ENCODE results near the gene IPO13. TPM values are rescaled to one million over a fixed set of nuclear protein-coding genes. Genes with fewer than 3 reads are reported as not detected.

The IPO13 gene
- total RNA-seq, 1 experiment from 2014 or later: 33.7 TPM

DNA sequence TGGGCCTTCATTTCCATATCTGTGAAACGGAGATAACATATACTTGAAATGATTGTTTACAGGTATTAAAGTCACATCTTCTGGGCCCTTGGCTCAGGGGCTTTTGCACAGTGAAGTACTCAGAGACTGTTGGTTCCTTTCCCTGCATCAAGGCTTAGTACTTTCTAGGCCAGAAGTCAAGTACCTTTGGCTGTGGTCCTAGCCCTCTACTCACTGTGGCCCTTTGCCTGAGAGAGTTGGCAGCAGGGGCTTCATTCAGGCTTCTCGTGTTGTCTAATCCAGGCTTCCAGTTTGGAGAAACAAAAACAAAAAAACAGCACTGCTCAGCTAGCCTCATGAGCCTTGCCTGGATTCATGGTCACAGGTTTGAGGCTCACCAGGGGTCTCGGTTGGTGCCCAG lies 14.9 kb downstream of the IPO13 start:
- ATAC-seq (no peak), DNase-seq (no peak)
- Histone ChIP-seq H3K9me2 (replicated peaks; ENCODE audit: low read length) (no peaks in the 10 kb centered on the region), H3K27me3 (ENCODE audit: low read length) (no peaks in the 10 kb centered on the region), H3K9ac (ENCODE audit: low read length) (no peak overlapping the region), H3K9me3 (ENCODE audit: low read length) (no peaks in the 10 kb centered on the region), H3K4me2 (ENCODE audit: low read length) (no peak overlapping the region), H2AFZ (ENCODE audit: low read length) (no peak overlapping the region), H4K20me1 (ENCODE audit: low read length) (no peaks in the 10 kb centered on the region), H3K79me2 (ENCODE audit: low read length) (no peaks in the 10 kb centered on the region), H3F3A (ENCODE audit: low read length, unreplicated experiment) (no peaks in the 10 kb centered on the region), H3K36me3 (ENCODE audit: low read depth, low read length) (peaks cover 8% of the 10 kb centered on the region; the same call in 1 of the 2 replicates), H3K4me1 (ENCODE audit: insufficient read depth, low read length) (no peaks in the 10 kb centered on the region), H3K27ac (ENCODE audit: low read length) (no peak overlapping the region), H3K4me3 (ENCODE audit: low read length) (no peak overlapping the region)
- POLR2A ChIA-PET (ENCODE audit: unreplicated experiment): no interaction called here
- CTCF ChIA-PET: no interaction called here
- intact Hi-C loops (cut with micrococcal nuclease): no loop called here
- BruUV-seq (replicated peaks): no TSS peak
- no peak for TF ChIP-seq EZH2phosphoT487 (IDR thresholded peaks at IDR 0.05; ENCODE audit: borderline replicate concordance, low read length)
- no peak for TF ChIP-seq EZH2 (IDR thresholded peaks at IDR 0.05; ENCODE audit: low read length, unreplicated experiment)
- TF ChIP-seq, protein P1, sequence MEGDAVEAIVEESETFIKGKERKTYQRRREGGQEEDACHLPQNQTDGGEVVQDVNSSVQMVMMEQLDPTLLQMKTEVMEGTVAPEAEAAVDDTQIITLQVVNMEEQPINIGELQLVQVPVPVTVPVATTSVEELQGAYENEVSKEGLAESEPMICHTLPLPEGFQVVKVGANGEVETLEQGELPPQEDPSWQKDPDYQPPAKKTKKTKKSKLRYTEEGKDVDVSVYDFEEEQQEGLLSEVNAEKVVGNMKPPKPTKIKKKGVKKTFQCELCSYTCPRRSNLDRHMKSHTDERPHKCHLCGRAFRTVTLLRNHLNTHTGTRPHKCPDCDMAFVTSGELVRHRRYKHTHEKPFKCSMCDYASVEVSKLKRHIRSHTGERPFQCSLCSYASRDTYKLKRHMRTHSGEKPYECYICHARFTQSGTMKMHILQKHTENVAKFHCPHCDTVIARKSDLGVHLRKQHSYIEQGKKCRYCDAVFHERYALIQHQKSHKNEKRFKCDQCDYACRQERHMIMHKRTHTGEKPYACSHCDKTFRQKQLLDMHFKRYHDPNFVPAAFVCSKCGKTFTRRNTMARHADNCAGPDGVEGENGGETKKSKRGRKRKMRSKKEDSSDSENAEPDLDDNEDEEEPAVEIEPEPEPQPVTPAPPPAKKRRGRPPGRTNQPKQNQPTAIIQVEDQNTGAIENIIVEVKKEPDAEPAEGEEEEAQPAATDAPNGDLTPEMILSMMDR (conservative IDR thresholded peaks at IDR 0.05; ENCODE audit: low read depth, low read length): no peak

DNA sequence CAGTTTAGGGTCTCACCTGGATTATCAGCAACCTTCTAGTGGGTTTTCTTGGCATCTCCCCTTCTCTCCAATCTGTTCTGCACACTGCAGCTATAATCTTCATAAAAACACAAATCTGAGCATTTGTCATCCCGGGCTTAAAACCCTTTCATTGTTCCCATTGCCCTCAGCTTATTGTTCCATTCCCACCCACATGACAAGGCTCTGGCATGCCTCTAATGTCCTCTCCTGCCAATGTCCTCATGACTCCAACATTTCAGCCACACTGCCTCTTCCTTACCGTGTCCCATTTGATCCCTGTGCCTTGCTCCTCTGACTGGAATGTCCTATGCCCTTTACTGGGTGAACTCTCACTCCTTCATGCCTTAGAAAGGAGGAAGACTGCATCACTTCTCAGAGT lies 15.6 kb downstream of the IPO13 start:
- peaks cover 7% of the 10 kb centered on the region; the same call in 1 of the 2 replicates for H3K36me3 ChIP-seq (ENCODE audit: low read depth, low read length)

DNA sequence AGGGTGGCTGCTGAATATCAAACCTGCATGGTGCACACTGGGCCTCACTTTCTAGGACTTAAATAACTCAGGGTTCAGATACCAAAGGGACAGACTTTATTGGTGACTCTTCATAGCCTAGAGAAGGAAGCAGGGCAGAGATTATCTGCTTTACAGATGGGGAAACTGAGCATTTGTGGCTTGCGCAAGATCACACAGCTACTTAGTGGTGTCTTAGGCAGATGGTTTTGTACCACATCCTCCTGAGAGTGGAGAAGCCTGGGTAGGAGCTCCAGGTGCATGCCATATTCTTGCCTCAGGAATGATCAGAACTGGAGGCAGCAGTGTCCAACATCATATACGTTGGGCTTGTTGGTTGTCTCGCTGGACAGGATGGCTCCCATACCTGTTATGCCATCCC lies 16.3 kb downstream of the IPO13 start:
- intact Hi-C loops (cut with micrococcal nuclease): no loop called here
- CTCF ChIA-PET: no interaction called here
- no peaks in the 10 kb centered on the region for H3K4me1 ChIP-seq (ENCODE audit: insufficient read depth, low read length)
- no peak for TF ChIP-seq EZH2 (IDR thresholded peaks at IDR 0.05; ENCODE audit: low read length, unreplicated experiment)
- TF ChIP-seq EZH2phosphoT487 (IDR thresholded peaks at IDR 0.05; ENCODE audit: borderline replicate concordance, low read length): no peak
- TF ChIP-seq, protein P1 (conservative IDR thresholded peaks at IDR 0.05; ENCODE audit: low read depth, low read length): no peak
- no TSS peak for BruUV-seq (replicated peaks)
- POLR2A ChIA-PET (ENCODE audit: unreplicated experiment): no interaction called here
- H3K9ac ChIP-seq (ENCODE audit: low read length): no peak overlapping the region
- H3K27me3 ChIP-seq (ENCODE audit: low read length): no peaks in the 10 kb centered on the region
- H4K20me1 ChIP-seq (ENCODE audit: low read length): no peaks in the 10 kb centered on the region
- ATAC-seq (no peak), DNase-seq (no peak)
- H3K9me3 ChIP-seq (ENCODE audit: low read length): no peaks in the 10 kb centered on the region
- H3K4me3 ChIP-seq (ENCODE audit: low read length): no peak overlapping the region
- H2AFZ ChIP-seq (ENCODE audit: low read length): no peak overlapping the region
- no peak overlapping the region for H3K4me2 ChIP-seq (ENCODE audit: low read length)
- no peak overlapping the region for H3K27ac ChIP-seq (ENCODE audit: low read length)
- no peaks in the 10 kb centered on the region for H3K9me2 ChIP-seq (replicated peaks; ENCODE audit: low read length)
- no peaks in the 10 kb centered on the region for H3K79me2 ChIP-seq (ENCODE audit: low read length)
- no peaks in the 10 kb centered on the region for H3F3A ChIP-seq (ENCODE audit: low read length, unreplicated experiment)
- H3K36me3 ChIP-seq (ENCODE audit: low read depth, low read length): peaks cover 7% of the 10 kb centered on the region

More for the DNA sequence above, 15.6 kb downstream of the IPO13 start:
- intact Hi-C loops (cut with micrococcal nuclease): no loop called here
- Histone ChIP-seq H3K9ac (ENCODE audit: low read length) (no peak overlapping the region), H2AFZ (ENCODE audit: low read length) (no peak overlapping the region), H3K4me3 (ENCODE audit: low read length) (no peak overlapping the region), H3K27me3 (ENCODE audit: low read length) (no peaks in the 10 kb centered on the region), H3K4me2 (ENCODE audit: low read length) (no peak overlapping the region), H3K27ac (ENCODE audit: low read length) (no peak overlapping the region), H4K20me1 (ENCODE audit: low read length) (no peaks in the 10 kb centered on the region), H3F3A (ENCODE audit: low read length, unreplicated experiment) (no peaks in the 10 kb centered on the region), H3K4me1 (ENCODE audit: insufficient read depth, low read length) (no peaks in the 10 kb centered on the region), H3K79me2 (ENCODE audit: low read length) (no peaks in the 10 kb centered on the region), H3K9me2 (replicated peaks; ENCODE audit: low read length) (no peaks in the 10 kb centered on the region), H3K9me3 (ENCODE audit: low read length) (no peaks in the 10 kb centered on the region)
- DNase-seq (no peak), ATAC-seq (no peak)
- BruUV-seq (replicated peaks): no TSS peak
- TF ChIP-seq EZH2phosphoT487 (IDR thresholded peaks at IDR 0.05; ENCODE audit: borderline replicate concordance, low read length) (no peak), EZH2 (IDR thresholded peaks at IDR 0.05; ENCODE audit: low read length, unreplicated experiment) (no peak)
- TF ChIP-seq, protein P1 (conservative IDR thresholded peaks at IDR 0.05; ENCODE audit: low read depth, low read length): no peak
- CTCF ChIA-PET: no interaction called here
- POLR2A ChIA-PET (ENCODE audit: unreplicated experiment): no interaction called here
